ENCODE measurements around the gene ZMIZ1. TPM values are rescaled to one million over a fixed set of nuclear protein-coding genes. Genes with fewer than 3 reads are reported as not detected.
"Not testable (repeated sequence)": the region's sequence is repeated elsewhere in the genome, so short reads cannot be mapped to it uniquely, and the experiment has no call there.

Gene ZMIZ1
- total RNA-seq, 2 donors from 2014 or later = 27.2 to 42.2 TPM

GRCh38 chr10:79336276-79336675 is 267.5 kb downstream of the ZMIZ1 start:
- no peak for ATAC-seq
- no peaks in the 10 kb centered on the region for H3K36me3 ChIP-seq (replicated peaks in 1 of 2; ENCODE audit: insufficient read depth in 1 of 2, low read depth in 2 of 2)
- peaks cover 18% of the 10 kb centered on the region for H3K4me1 ChIP-seq
- WGBS, 2 donors = 88 to 100% methylated on average over 3 of the region's 3 CpGs
- H3K27me3 ChIP-seq = no peaks in the 10 kb centered on the region
- DNase-seq = no peak
- TF ChIP-seq, protein P1, sequence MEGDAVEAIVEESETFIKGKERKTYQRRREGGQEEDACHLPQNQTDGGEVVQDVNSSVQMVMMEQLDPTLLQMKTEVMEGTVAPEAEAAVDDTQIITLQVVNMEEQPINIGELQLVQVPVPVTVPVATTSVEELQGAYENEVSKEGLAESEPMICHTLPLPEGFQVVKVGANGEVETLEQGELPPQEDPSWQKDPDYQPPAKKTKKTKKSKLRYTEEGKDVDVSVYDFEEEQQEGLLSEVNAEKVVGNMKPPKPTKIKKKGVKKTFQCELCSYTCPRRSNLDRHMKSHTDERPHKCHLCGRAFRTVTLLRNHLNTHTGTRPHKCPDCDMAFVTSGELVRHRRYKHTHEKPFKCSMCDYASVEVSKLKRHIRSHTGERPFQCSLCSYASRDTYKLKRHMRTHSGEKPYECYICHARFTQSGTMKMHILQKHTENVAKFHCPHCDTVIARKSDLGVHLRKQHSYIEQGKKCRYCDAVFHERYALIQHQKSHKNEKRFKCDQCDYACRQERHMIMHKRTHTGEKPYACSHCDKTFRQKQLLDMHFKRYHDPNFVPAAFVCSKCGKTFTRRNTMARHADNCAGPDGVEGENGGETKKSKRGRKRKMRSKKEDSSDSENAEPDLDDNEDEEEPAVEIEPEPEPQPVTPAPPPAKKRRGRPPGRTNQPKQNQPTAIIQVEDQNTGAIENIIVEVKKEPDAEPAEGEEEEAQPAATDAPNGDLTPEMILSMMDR (IDR thresholded peaks at IDR 0.05) = no peak
- no peak for TF ChIP-seq POLR2A (IDR thresholded peaks at IDR 0.05)
- no peak overlapping the region for H3K4me3 ChIP-seq
- H3K9me3 ChIP-seq = no peaks in the 10 kb centered on the region
- peak overlapping the region in 1 of 4 donors; percentile 28 for H3K27ac ChIP-seq
- intact Hi-C loops (cut with DNase I) = no loop called here

DNA sequence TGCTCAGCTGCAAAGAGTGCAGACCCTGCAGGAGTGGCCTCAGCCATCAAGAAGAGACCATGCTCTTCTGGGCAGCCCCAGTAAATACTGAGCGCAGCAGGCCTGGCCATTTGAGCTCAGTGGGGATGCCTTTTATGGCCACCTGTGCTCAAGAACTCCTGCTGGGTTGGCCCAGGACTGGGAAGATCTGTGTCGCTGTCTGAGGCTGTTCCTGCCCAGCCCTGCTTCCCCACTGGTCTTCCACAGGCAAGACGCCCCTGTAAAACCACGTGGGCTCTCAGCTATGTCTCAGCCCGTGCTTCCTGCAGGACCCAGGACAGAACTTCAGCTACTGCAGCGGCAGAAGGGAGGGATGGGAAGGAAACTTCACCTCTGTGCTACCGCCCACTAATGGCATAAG is 268.0 kb downstream of the ZMIZ1 start:
- 64 to 87% methylated on average over 5 to 7 of the region's 7 CpGs for WGBS, 2 donors

GRCh38 chr10:79337783-79338469 is 269.2 kb downstream of the ZMIZ1 start:
- H3K27me3 ChIP-seq; H3K36me3 ChIP-seq (replicated peaks in 1 of 2; ENCODE audit: insufficient read depth in 1 of 2, low read depth in 2 of 2); H3K9me3 ChIP-seq; H3K27ac ChIP-seq; H3K4me3 ChIP-seq; DNase-seq; ATAC-seq; intact Hi-C loops (cut with DNase I): not testable (repeated sequence)
- 93 to 94% methylated on average over 3 to 6 of the region's 11 CpGs for WGBS, 2 donors
- H3K4me1 ChIP-seq = peaks cover 34% of the 10 kb centered on the region

More for the DNA sequence above, 268.0 kb downstream of the ZMIZ1 start:
- ATAC-seq (no peak), DNase-seq (no peak)
- Histone ChIP-seq H3K36me3 (replicated peaks in 1 of 2; ENCODE audit: insufficient read depth in 1 of 2, low read depth in 2 of 2) (no peaks in the 10 kb centered on the region), H3K4me3 (no peak overlapping the region), H3K27ac (no peak overlapping the region), H3K4me1 (peaks cover 23% of the 10 kb centered on the region), H3K9me3 (no peaks in the 10 kb centered on the region), H3K27me3 (no peaks in the 10 kb centered on the region)
- intact Hi-C loops (cut with DNase I) = no loop called here
- TF ChIP-seq POLR2A (IDR thresholded peaks at IDR 0.05) = no peak
- TF ChIP-seq, protein P1 (IDR thresholded peaks at IDR 0.05) = no peak

DNA sequence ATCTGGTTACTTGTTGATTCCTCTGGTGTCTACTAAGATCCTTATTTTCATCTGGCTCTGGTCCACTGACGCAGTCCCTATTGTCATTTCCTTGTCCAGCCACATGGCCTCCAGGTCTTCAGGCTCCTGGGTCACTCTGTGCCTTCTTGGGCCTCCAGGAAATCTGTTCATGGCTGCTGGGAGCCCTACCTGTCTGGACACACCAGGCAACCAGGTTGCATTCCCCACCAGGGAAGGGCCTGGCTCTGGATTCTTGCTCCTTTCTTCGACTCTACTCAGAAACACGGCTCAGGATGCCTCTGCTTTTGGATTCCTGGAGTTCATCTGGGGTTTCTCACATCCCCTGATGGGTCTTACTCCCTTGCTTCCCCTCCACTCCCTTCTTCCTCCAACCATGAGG is 270.5 kb downstream of the ZMIZ1 start:
- WGBS, 2 donors = 90 to 91% methylated on average over 3 of the region's 3 CpGs
- intact Hi-C loops (cut with DNase I) = no loop called here
- DNase-seq = no peak

GRCh38 chr10:79340646-79341244 is 272.0 kb downstream of the ZMIZ1 start:
- WGBS, 2 donors = 94 to 100% methylated on average over 2 to 5 of the region's 5 CpGs
- Histone ChIP-seq H3K4me3 (no peak overlapping the region), H3K36me3 (replicated peaks in 1 of 2; ENCODE audit: insufficient read depth in 1 of 2, low read depth in 2 of 2) (no peaks in the 10 kb centered on the region), H3K9me3 (no peaks in the 10 kb centered on the region), H3K27me3 (no peaks in the 10 kb centered on the region), H3K27ac (no peak overlapping the region), H3K4me1 (peaks cover 59% of the 10 kb centered on the region)
- intact Hi-C loops (cut with DNase I) = no loop called here
- ATAC-seq = no peak
- TF ChIP-seq, protein P1 (IDR thresholded peaks at IDR 0.05) = no peak
- TF ChIP-seq POLR2A (IDR thresholded peaks at IDR 0.05) = no peak
- DNase-seq = no peak

More for the DNA sequence above, 270.5 kb downstream of the ZMIZ1 start:
- Histone ChIP-seq H3K27me3 (no peaks in the 10 kb centered on the region), H3K9me3 (no peaks in the 10 kb centered on the region), H3K4me1 (peaks cover 48% of the 10 kb centered on the region), H3K27ac (no peak overlapping the region), H3K4me3 (no peak overlapping the region), H3K36me3 (replicated peaks in 1 of 2; ENCODE audit: insufficient read depth in 1 of 2, low read depth in 2 of 2) (no peaks in the 10 kb centered on the region)
- no peak for ATAC-seq
- TF ChIP-seq POLR2A (IDR thresholded peaks at IDR 0.05) = no peak
- TF ChIP-seq, protein P1 (IDR thresholded peaks at IDR 0.05) = no peak

Measured in body of pancreas (tissue), 4 donors.